Measurements from ENCODE around the gene SLAIN2. TPM values are rescaled to one million over a fixed set of nuclear protein-coding genes. Genes with fewer than 3 reads are reported as not detected.

SLAIN2 gene
- total RNA-seq, 2 experiments from 2014 or later, result 55.3 to 61.6 TPM

Other genes with a start within 250 kb of the SLAIN2 start
- gene TXK, start 207.3 kb upstream of the SLAIN2 start, total RNA-seq, result 10 to 100 TPM; 21.2 to 24.0 TPM
- gene TEC, start 71.7 kb upstream of the SLAIN2 start, total RNA-seq, result 1 to 10 TPM; 2.0 to 3.0 TPM
- gene SLC10A4, start 141.8 kb downstream of the SLAIN2 start, total RNA-seq, result not detected
- gene ZAR1, start 148.7 kb downstream of the SLAIN2 start, total RNA-seq, result not detected

All from activated CD8-positive, alpha-beta memory T cell treated with anti-CD3 and anti-CD28 coated beads, Interleukin-2, amount 10 ng/mL, durations not matched to agents 7 days and 5 days (primary cell).